ENCODE measurements around the gene RRH.
"Not testable (repeated sequence)": the region's sequence is repeated elsewhere in the genome, so short reads cannot be mapped to it uniquely, and the experiment has no call there.

The RRH gene

DNA sequence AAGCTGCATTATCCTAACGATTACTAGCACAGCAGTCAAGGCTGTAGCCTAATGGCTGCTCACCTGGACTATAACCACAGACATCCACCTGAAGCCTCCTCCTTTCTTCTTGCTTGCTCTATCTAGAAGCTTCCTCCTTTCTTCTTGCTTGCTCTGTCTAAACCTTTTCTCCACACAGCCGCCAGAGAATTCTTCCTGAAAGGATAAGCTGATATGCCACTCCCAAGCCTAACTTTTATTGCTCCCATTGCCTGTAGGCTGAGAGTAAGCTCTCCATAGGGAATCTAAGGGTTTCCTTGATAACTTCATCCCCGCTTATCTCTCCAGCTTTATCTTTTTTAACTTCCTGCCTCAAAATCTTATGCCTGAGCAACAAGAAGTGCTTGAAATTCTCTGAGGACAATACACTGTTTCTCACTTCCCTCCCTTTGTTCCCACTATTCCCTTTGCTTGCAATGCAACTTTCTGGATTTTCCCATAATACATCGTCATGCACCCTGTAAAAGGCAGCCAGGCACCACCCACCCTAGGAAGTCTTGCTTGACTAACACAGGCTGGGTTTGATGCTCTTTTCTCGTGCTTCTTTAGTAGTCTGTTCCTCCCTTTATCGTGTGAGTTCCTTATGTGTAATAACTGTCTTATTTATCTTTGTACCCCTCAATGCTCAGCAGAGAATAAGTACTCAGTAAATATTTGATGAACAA is 18.8 kb downstream of the RRH start:
- no peak for DNase-seq (ENCODE audit: low spot score)

DNA sequence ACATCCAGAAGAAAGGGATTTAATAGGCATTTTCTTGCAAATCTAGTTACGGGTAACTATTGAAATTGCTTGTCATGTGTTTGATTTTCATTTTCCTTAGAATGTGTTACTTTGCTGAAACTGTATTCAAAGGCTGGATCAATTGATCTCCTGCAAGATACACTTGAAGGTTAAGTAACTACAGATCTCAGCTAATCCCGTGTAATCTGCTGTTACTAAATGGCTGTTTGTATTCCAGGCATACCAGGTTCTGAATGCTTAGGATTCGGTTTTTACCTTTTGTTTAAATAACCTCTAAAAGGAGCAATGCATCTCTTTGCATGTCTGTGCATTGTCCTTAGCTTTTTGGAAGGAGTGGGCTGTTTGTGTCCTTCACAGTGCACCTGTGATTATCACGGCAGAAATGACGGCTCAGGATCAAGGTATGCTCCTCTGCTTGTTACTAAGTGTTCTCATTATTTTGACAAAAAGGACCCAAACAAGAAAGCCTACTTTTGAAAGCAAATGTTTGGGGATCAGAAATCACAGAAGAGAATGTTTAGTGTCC is 20.2 kb downstream of the RRH start, which contains the start of gene LRIT3:
TSS of gene LRIT3 (plus strand) at position 212 of the 547 bp plus-strand sequence. CDS start at position 307, 95 bp downstream.
- DNase-seq (ENCODE audit: low spot score), result no peak

DNA sequence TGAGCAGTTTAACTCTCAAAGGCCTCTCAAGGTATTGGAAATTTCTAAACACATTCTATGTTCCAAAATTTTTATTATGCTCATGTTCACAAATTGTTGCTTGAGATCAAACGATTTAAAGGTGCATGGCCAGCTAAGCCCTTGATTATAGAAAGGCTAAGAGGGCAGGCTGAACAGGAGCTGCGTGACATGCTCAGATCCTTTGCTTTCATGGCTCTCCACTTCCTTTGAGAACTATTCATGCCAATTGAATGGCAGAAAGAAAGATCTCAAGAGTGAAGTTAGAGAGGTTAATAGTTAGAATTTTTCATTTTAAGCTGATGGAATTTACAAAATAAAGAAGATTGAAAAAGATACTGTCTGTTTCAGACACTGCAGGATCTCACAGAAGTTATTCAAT is 20.7 kb downstream of the RRH start:
- no peak for DNase-seq (ENCODE audit: low spot score)

- no peak for DNase-seq (ENCODE audit: low spot score)
These were observed 22.8 kb downstream of the RRH start for GRCh38 chr4:109850601-109851000.

- not testable (repeated sequence) for DNase-seq (ENCODE audit: low spot score)
These were observed 31.9 kb downstream of the RRH start for GRCh38 chr4:109859426-109860300.

GRCh38 chr4:109861271-109861670 is 33.5 kb downstream of the RRH start:
- no peak for DNase-seq (ENCODE audit: low spot score)

- DNase-seq (ENCODE audit: low spot score), result no peak
These were observed 34.2 kb downstream of the RRH start for GRCh38 chr4:109861916-109862511.

GRCh38 chr4:109864134-109864533 is 36.4 kb downstream of the RRH start:
- DNase-seq (ENCODE audit: low spot score), result no peak

DNA sequence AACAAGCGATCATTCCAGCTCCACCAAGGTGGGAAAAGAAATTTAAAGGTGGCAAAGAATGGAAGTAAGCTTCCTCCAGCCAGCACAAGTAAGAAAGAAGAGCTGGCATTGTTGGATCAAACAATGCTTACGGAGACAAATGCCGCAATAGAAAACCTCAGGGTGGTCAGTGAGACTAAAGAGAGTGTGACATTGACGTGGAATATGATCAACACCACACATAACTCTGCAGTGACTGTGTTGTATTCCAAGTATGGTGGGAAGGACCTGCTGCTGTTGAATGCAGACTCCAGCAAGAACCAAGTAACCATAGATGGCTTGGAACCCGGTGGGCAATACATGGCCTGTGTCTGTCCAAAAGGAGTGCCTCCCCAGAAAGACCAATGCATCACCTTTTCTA is 42.3 kb downstream of the RRH start:
- no peak for DNase-seq (ENCODE audit: low spot score)

DNA sequence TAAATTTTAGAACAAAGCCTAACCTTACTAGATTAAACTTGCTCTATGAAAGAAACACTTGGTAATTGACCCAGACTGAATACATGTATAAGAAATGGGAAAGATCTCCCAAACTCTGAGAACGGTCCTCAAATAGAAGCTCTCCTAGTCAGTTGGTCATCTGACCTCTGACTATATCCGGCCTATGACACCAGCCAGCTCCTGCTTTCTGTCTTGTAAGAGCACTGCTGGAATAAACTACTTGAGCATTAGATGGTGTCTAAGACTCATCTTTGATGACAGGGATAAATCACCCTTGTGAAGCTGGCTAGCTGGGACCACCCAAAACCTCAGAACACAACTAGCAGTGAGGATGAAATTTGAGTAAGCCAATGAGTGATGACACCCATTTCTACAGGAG is 44.3 kb downstream of the RRH start:
- no peak for DNase-seq (ENCODE audit: low spot score)

GRCh38 chr4:109872950-109873656 is 45.3 kb downstream of the RRH start:
- DNase-seq (ENCODE audit: low spot score), result no peak

- no peak for DNase-seq (ENCODE audit: low spot score)
These were observed 46.2 kb downstream of the RRH start for GRCh38 chr4:109873791-109874514.

DNA sequence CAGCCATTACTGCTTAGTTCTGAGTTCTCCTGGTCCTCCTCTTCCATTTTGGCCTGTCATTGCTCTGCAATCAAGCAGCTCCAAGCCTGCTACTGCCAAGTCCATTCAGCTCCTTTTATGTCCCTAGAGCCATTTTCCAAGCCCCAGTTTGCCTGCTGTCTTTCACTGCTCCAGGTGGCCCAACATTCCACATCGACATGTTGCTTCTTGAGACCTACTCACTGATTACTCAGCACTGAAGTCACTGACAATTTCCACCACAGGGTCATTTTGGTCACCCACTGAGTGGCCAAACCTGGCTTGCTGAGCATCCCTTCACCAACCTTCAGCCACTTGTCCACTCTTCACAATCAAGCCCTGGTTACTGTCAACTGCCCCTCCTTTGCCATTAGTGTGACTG is 47.3 kb downstream of the RRH start:
- no peak for DNase-seq (ENCODE audit: low spot score)

- DNase-seq (ENCODE audit: low spot score), result not testable (repeated sequence)
These were observed 47.8 kb downstream of the RRH start for GRCh38 chr4:109875553-109875952.

DNA sequence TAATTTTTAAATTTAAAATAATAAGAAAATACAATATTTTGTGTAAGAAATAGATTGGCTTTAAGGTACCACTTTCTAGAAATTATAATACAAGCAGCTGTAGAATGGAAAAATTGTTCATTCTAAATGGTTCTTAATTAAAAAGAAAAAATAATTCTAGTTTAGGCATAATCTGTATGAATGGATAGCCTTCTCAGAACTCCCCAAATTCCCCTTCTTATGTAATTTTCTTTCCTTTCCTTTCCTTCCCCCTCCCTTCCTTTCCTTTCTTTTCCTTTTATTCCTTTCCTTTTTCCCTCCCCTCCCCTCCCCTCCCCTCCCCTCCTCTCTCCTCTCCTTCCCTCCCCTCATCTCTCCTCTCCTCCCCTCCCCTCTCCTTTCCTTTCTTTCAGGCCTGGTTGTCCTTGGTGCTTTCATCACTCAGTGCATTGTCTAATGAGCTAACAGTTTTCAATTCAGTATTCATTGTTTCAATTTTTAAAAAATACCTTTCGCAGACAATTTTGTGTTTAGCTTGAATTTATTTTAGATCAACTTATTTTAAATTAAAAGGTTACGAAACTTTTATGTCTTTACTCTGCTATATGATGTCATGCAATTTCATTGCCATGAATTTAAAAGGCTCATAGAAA is 49.0 kb downstream of the RRH start:
- no peak for DNase-seq (ENCODE audit: low spot score)

DNA sequence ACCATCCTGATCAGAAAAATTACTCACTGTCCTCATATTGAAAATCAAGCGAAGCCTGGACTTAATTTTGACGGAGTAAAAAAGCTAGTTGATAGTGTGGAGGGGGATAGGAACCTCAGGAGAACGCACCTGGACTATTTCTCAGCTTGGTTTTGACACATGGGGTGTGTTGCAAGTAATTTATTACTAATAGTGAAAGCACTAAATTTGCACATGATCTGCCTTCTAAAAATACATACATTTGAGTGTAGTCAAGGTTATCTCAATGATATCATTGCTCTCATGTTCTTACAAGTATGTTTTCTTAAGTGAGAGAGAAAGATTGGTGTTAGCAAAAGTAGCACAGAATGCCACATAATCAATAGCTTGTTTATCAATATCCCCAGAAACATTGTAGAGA is 49.6 kb downstream of the RRH start:
- no peak for DNase-seq (ENCODE audit: low spot score)

DNA sequence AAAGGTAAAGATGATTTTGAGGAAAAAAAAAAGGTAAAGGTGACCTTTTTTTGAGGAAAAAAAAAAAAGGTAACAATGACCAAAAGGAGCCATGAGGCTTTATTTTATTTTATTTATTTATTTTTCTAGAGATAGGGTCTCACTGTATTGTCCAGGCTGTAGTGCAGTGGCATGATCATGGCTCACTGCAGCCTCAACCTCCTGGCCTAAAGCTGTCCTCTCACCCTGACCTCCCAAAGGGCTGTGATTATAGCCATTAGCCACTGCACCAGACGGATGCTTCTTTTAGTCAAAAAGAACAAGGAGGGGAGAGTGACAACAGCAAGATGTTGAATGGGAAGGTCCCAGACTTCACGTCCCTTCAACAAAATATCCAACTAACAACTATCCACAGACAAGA is 50.6 kb downstream of the RRH start:
- no peak for DNase-seq (ENCODE audit: low spot score)

DNA sequence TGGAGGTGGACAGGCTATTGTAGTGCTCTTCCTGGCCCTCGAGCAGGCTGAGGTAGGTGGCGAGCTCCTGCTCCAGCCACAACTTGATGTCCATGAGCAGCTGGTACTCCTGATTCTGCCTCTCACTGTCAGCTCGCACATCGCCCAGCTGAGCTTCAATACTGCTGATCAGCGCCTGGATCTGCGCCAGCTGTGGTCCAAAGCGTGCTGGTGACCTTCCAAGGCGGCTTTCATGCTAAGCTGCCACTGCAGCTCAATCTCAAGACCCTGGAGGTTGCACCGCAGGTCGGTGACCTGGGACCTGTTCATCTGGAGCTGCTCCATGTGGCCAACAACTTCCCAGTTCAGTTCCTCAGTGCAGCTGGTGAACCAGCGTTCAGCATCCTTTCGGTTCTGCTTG is 51.3 kb downstream of the RRH start:
- no peak for DNase-seq (ENCODE audit: low spot score)

DNA sequence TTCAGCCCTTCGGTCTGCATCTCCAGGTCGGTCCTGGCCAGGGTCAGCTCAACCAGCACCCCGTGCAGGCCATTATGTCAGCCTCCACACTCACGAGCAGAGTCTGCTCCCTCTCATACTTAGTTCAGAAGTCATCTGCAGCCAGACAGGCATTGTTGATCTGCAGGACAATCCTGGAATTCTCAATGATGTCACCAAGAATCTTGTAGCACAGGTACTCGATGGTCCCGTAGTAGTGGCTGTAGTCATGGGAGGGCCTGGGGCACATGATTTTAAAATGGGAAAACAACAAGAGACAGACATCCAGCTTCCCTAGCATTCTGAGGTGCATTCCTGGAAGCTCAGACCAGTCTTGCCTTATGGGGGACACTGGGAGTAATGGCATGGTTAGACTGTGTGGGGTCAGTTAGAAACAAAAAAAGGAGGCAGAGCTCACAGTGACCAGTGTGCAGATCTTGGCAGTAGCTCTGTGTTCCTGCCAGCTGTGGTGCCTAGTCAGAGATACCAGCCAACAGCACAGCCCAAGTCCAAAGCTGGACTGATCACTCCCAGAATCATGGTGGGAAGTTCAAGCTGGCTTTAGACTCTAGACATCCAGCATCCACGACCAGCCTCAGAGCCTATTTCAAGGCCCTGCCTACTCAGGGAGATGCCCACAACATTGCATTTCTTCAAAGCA is 52.0 kb downstream of the RRH start:
- DNase-seq (ENCODE audit: low spot score), result no peak

DNA sequence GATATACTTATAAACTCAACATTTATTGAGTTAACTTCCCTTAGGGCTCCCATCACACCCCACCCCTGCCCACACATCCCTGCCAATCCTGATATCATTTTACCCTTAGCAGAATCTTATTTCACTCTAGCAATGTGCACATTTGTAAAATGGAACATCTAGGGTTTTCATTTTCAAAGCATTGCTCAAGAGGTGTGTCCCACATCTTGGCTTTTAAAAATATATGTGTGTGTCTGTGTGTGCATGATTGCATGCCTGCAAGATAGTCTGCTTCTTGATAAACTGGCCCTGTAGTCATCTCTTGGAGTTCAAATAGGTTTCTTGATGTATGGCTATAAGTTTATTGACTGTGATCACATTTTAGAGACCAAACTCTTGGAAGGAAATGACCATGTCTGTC is 58.5 kb downstream of the RRH start:
- no peak for DNase-seq (ENCODE audit: low spot score)
